ENCODE measurements around the gene DYNC2I2.
"Not testable (repeated sequence)": the region's sequence is repeated elsewhere in the genome, so short reads cannot be mapped to it uniquely, and the experiment has no call there.

The DYNC2I2 gene

GRCh38 chr9:128684065-128684324 lies 27.3 kb upstream of the DYNC2I2 start:
- peaks cover 12% of the 10 kb centered on the region for H3K4me1 ChIP-seq (ENCODE audit: insufficient read depth, insufficient read length)
- H3K9me3 ChIP-seq (ENCODE audit: insufficient read depth, low read length): no peaks in the 10 kb centered on the region
- H3K4me3 ChIP-seq (ENCODE audit: insufficient read length, low read depth): peak overlapping the region; percentile 89
- DNase-seq (ENCODE audit: low read depth, low spot score): no peak
- TF ChIP-seq ZNF274 (IDR thresholded peaks at IDR 0.05; ENCODE audit: low read depth, low read length) (no peak), YY1 (IDR thresholded peaks at IDR 0.05; ENCODE audit: insufficient read depth, insufficient read length) (no peak), SUZ12 (IDR thresholded peaks at IDR 0.05; ENCODE audit: extremely low read depth, insufficient read depth, insufficient read length) (no peak)
- H3K36me3 ChIP-seq (ENCODE audit: insufficient read depth, insufficient read length, low read length): peaks cover 26% of the 10 kb centered on the region
- H3K9ac ChIP-seq (ENCODE audit: insufficient read length, low read depth): peak overlapping the region; percentile 98
- H3K27me3 ChIP-seq (ENCODE audit: insufficient read depth, insufficient read length): no peaks in the 10 kb centered on the region

GRCh38 chr9:128683340-128684064 lies 26.9 kb upstream of the DYNC2I2 start:
- no peaks in the 10 kb centered on the region for H3K27me3 ChIP-seq (ENCODE audit: insufficient read depth, insufficient read length)
- H3K4me3 ChIP-seq (ENCODE audit: insufficient read length, low read depth): peak overlapping the region; percentile 89
- peak; percentile 95 for DNase-seq (ENCODE audit: low read depth, low spot score)
- H3K36me3 ChIP-seq (ENCODE audit: insufficient read depth, insufficient read length, low read length): peaks cover 26% of the 10 kb centered on the region
- no peaks in the 10 kb centered on the region for H3K9me3 ChIP-seq (ENCODE audit: insufficient read depth, low read length)
- H3K9ac ChIP-seq (ENCODE audit: insufficient read length, low read depth): peak overlapping the region; percentile 98
- TF ChIP-seq SUZ12 (IDR thresholded peaks at IDR 0.05; ENCODE audit: extremely low read depth, insufficient read depth, insufficient read length): no peak
- TF ChIP-seq ZNF274 (IDR thresholded peaks at IDR 0.05; ENCODE audit: low read depth, low read length): no peak
- no peak for TF ChIP-seq YY1 (IDR thresholded peaks at IDR 0.05; ENCODE audit: insufficient read depth, insufficient read length)
- peaks cover 12% of the 10 kb centered on the region for H3K4me1 ChIP-seq (ENCODE audit: insufficient read depth, insufficient read length)

- DNase-seq (ENCODE audit: low read depth, low spot score): no peak
- Histone ChIP-seq H3K4me1 (ENCODE audit: insufficient read depth, insufficient read length) (no peaks in the 10 kb centered on the region), H3K9me3 (ENCODE audit: insufficient read depth, low read length) (no peaks in the 10 kb centered on the region), H3K27me3 (ENCODE audit: insufficient read depth, insufficient read length) (no peaks in the 10 kb centered on the region), H3K4me3 (ENCODE audit: insufficient read length, low read depth) (no peak overlapping the region), H3K36me3 (ENCODE audit: insufficient read depth, insufficient read length, low read length) (no peaks in the 10 kb centered on the region), H3K9ac (ENCODE audit: insufficient read length, low read depth) (no peak overlapping the region)
- TF ChIP-seq ZNF274 (IDR thresholded peaks at IDR 0.05; ENCODE audit: low read depth, low read length) (no peak), SUZ12 (IDR thresholded peaks at IDR 0.05; ENCODE audit: extremely low read depth, insufficient read depth, insufficient read length) (no peak), YY1 (IDR thresholded peaks at IDR 0.05; ENCODE audit: insufficient read depth, insufficient read length) (no peak)
These were observed 21.1 kb upstream of the DYNC2I2 start for GRCh38 chr9:128677794-128678193.

GRCh38 chr9:128675382-128675781 lies 18.7 kb upstream of the DYNC2I2 start:
- no peaks in the 10 kb centered on the region for H3K36me3 ChIP-seq (ENCODE audit: insufficient read depth, insufficient read length, low read length)
- H3K9ac ChIP-seq (ENCODE audit: insufficient read length, low read depth): no peak overlapping the region
- no peak overlapping the region for H3K4me3 ChIP-seq (ENCODE audit: insufficient read length, low read depth)
- TF ChIP-seq YY1 (IDR thresholded peaks at IDR 0.05; ENCODE audit: insufficient read depth, insufficient read length): no peak
- TF ChIP-seq SUZ12 (IDR thresholded peaks at IDR 0.05; ENCODE audit: extremely low read depth, insufficient read depth, insufficient read length): no peak
- no peak for TF ChIP-seq ZNF274 (IDR thresholded peaks at IDR 0.05; ENCODE audit: low read depth, low read length)
- H3K9me3 ChIP-seq (ENCODE audit: insufficient read depth, low read length): no peaks in the 10 kb centered on the region
- H3K27me3 ChIP-seq (ENCODE audit: insufficient read depth, insufficient read length): no peaks in the 10 kb centered on the region
- DNase-seq (ENCODE audit: low read depth, low spot score): no peak
- H3K4me1 ChIP-seq (ENCODE audit: insufficient read depth, insufficient read length): no peaks in the 10 kb centered on the region

GRCh38 chr9:128669786-128670185 lies 13.1 kb upstream of the DYNC2I2 start:
- H3K9me3 ChIP-seq (ENCODE audit: insufficient read depth, low read length): no peaks in the 10 kb centered on the region
- H3K27me3 ChIP-seq (ENCODE audit: insufficient read depth, insufficient read length): no peaks in the 10 kb centered on the region
- no peak overlapping the region for H3K4me3 ChIP-seq (ENCODE audit: insufficient read length, low read depth)
- no peak for DNase-seq (ENCODE audit: low read depth, low spot score)
- H3K4me1 ChIP-seq (ENCODE audit: insufficient read depth, insufficient read length): peaks cover 2% of the 10 kb centered on the region
- no peak overlapping the region for H3K9ac ChIP-seq (ENCODE audit: insufficient read length, low read depth)
- TF ChIP-seq YY1 (IDR thresholded peaks at IDR 0.05; ENCODE audit: insufficient read depth, insufficient read length): no peak
- TF ChIP-seq ZNF274 (IDR thresholded peaks at IDR 0.05; ENCODE audit: low read depth, low read length): no peak
- no peak for TF ChIP-seq SUZ12 (IDR thresholded peaks at IDR 0.05; ENCODE audit: extremely low read depth, insufficient read depth, insufficient read length)
- H3K36me3 ChIP-seq (ENCODE audit: insufficient read depth, insufficient read length, low read length): no peaks in the 10 kb centered on the region

- not testable (repeated sequence) for H3K36me3 ChIP-seq (ENCODE audit: insufficient read depth, insufficient read length, low read length); H3K27me3 ChIP-seq (ENCODE audit: insufficient read depth, insufficient read length); H3K9ac ChIP-seq (ENCODE audit: insufficient read length, low read depth); DNase-seq (ENCODE audit: low read depth, low spot score); H3K9me3 ChIP-seq (ENCODE audit: insufficient read depth, low read length); H3K4me3 ChIP-seq (ENCODE audit: insufficient read length, low read depth); H3K4me1 ChIP-seq (ENCODE audit: insufficient read depth, insufficient read length)
These were observed 9.9 kb upstream of the DYNC2I2 start for GRCh38 chr9:128666481-128666941.

GRCh38 chr9:128657796-128658195 lies 1.1 kb upstream of the DYNC2I2 start:
- Histone ChIP-seq H3K4me1 (ENCODE audit: insufficient read depth, insufficient read length) (no peaks in the 10 kb centered on the region), H3K27me3 (ENCODE audit: insufficient read depth, insufficient read length) (no peaks in the 10 kb centered on the region), H3K9me3 (ENCODE audit: insufficient read depth, low read length) (no peaks in the 10 kb centered on the region), H3K4me3 (ENCODE audit: insufficient read length, low read depth) (no peak overlapping the region), H3K36me3 (ENCODE audit: insufficient read depth, insufficient read length, low read length) (peaks cover 16% of the 10 kb centered on the region), H3K9ac (ENCODE audit: insufficient read length, low read depth) (no peak overlapping the region)
- TF ChIP-seq SUZ12 (IDR thresholded peaks at IDR 0.05; ENCODE audit: extremely low read depth, insufficient read depth, insufficient read length) (no peak), ZNF274 (IDR thresholded peaks at IDR 0.05; ENCODE audit: low read depth, low read length) (no peak), YY1 (IDR thresholded peaks at IDR 0.05; ENCODE audit: insufficient read depth, insufficient read length) (no peak)
- no peak for DNase-seq (ENCODE audit: low read depth, low spot score)
